H9 (cell line): Measurements from ENCODE around the gene C19orf18. TPM values are rescaled to one million over a fixed set of nuclear protein-coding genes. Genes with fewer than 3 reads are reported as not detected.

Experiments
- DNase-seq: peaks from one replicate; pipeline ENCODE4 v3.0.0-alpha.2; 2017
- H2AFZ ChIP-seq: one replicate; pipeline ENCODE4 v1.6.1; 2013; ENCODE audit warnings: mild to moderate bottlenecking, low read length, control low read depth, moderate library complexity
- H2AK5ac ChIP-seq: 2 replicates; pipeline ENCODE4 v1.6.1; 2013; ENCODE audit warnings: low read length, control low read depth, mixed read lengths; ENCODE audit not compliant: insufficient read length
- H2BK120ac ChIP-seq: one replicate; pipeline ENCODE4 v1.6.1; 2013; ENCODE audit warnings: low read depth, mild to moderate bottlenecking, low read length, control low read depth, inconsistent platforms; ENCODE audit not compliant: poor library complexity, severe bottlenecking
- H2BK12ac ChIP-seq: 2 replicates; pipeline ENCODE4 v1.6.1; 2013; ENCODE audit warnings: low read length, control low read depth, mixed read lengths, low read depth; ENCODE audit not compliant: insufficient read length
- H2BK15ac ChIP-seq: 2 replicates; pipeline ENCODE4 v1.6.1; 2013; ENCODE audit warnings: low read depth, low read length, control low read depth
- H2BK20ac ChIP-seq: one replicate; pipeline ENCODE4 v1.6.1; 2013; ENCODE audit warnings: low read depth, mild to moderate bottlenecking, low read length, control low read depth, inconsistent platforms; ENCODE audit not compliant: poor library complexity, severe bottlenecking
- H2BK5ac ChIP-seq: 2 replicates; pipeline ENCODE4 v1.6.1; 2013; ENCODE audit warnings: low read length, control low read depth, mixed read lengths; ENCODE audit not compliant: insufficient read length
- H3K14ac ChIP-seq: 2 replicates; pipeline ENCODE4 v1.6.1; 2013; ENCODE audit warnings: low read length, control low read depth; ENCODE audit not compliant: insufficient read depth
- H3K18ac ChIP-seq: 2 replicates; pipeline ENCODE4 v1.6.1; 2013; ENCODE audit warnings: low read depth, mild to moderate bottlenecking, mixed read lengths, low read length, control low read depth; ENCODE audit not compliant: insufficient read length
- H3K23ac ChIP-seq: 2 replicates; pipeline ENCODE4 v1.6.1; 2013; ENCODE audit warnings: low read length, control low read depth, mixed read lengths, low read depth; ENCODE audit not compliant: insufficient read length
- H3K23me2 ChIP-seq: 2 replicates; pipeline ENCODE4 v1.6.1; 2013; ENCODE audit warnings: low read depth, mild to moderate bottlenecking, mixed read lengths, low read length, control low read depth; ENCODE audit not compliant: insufficient read length, poor library complexity, severe bottlenecking
- H3K27ac ChIP-seq: 2 replicates; pipeline ENCODE4 v1.5.1; 2013; ENCODE audit warnings: low read length, control low read depth, mixed read lengths, low read depth; ENCODE audit not compliant: insufficient read length
- H3K27me3 ChIP-seq: 2 replicates; pipeline ENCODE4 v1.6.1; 2013; ENCODE audit warnings: low read length, control low read depth, inconsistent platforms; ENCODE audit not compliant: insufficient read depth
- H3K4ac ChIP-seq: 2 replicates; pipeline ENCODE4 v1.6.1; 2013; ENCODE audit warnings: low read depth, mild to moderate bottlenecking, control low read depth, inconsistent platforms, low read length, moderate library complexity
- H3K4me1 ChIP-seq: 2 replicates; pipeline ENCODE4 v1.6.1; 2013; ENCODE audit warnings: low read length, control low read depth, inconsistent platforms; ENCODE audit not compliant: insufficient read depth
- H3K4me2 ChIP-seq: 2 replicates; pipeline ENCODE4 v1.6.1; 2013; ENCODE audit warnings: low read length, control low read depth, mixed read lengths; ENCODE audit not compliant: insufficient read length, insufficient read depth
- H3K56ac ChIP-seq: 2 replicates; pipeline ENCODE4 v1.6.1; 2013; ENCODE audit warnings: low read depth, mild to moderate bottlenecking, mixed read lengths, low read length, control low read depth; ENCODE audit not compliant: insufficient read length
- H3K79me1 ChIP-seq: 2 replicates; pipeline ENCODE4 v1.6.1; 2013; ENCODE audit warnings: low read depth, mild to moderate bottlenecking, moderate library complexity, low read length, control low read depth, inconsistent platforms; ENCODE audit not compliant: insufficient read depth, poor library complexity, severe bottlenecking
- H3K79me2 ChIP-seq: 2 replicates; pipeline ENCODE4 v1.6.1; 2013; ENCODE audit warnings: low read length, control low read depth, inconsistent platforms; ENCODE audit not compliant: insufficient read depth
- H3K9ac ChIP-seq: 2 replicates; pipeline ENCODE4 v1.6.1; 2013; ENCODE audit warnings: low read length, control low read depth, mixed read lengths; ENCODE audit not compliant: insufficient read length; ENCODE audit errors: extremely low read depth
- H3K9me3 ChIP-seq: one replicate; pipeline ENCODE4 v1.6.1; 2013; ENCODE audit warnings: low read depth, low read length, inconsistent platforms; ENCODE audit not compliant: control insufficient read depth
- H3T11ph ChIP-seq: one replicate; pipeline ENCODE4 v1.6.1; 2013; ENCODE audit warnings: mild to moderate bottlenecking, low read length, control low read depth, inconsistent platforms
- H4K20me1 ChIP-seq: one replicate; pipeline ENCODE4 v1.6.1; 2013; ENCODE audit not compliant: control insufficient read depth, insufficient read length, insufficient read depth
- H4K5ac ChIP-seq: 2 replicates; pipeline ENCODE4 v1.6.1; 2013; ENCODE audit warnings: low read depth, mild to moderate bottlenecking, mixed read lengths, low read length, control low read depth; ENCODE audit not compliant: insufficient read length
- H4K8ac ChIP-seq: replicated peaks from 2 replicates; pipeline ENCODE4 v1.6.1; 2013; ENCODE audit warnings: low read length, control low read depth, mixed read lengths, low read depth; ENCODE audit not compliant: insufficient read length
- H4K91ac ChIP-seq: 2 replicates; pipeline ENCODE4 v1.6.1; 2013; ENCODE audit warnings: low read depth, mild to moderate bottlenecking, moderate library complexity, mixed read lengths, low read length, control low read depth; ENCODE audit not compliant: insufficient read length
- H3K27ac Mint-ChIP-seq, 3 experiments: 2 replicates in 2 of 3; 3 replicates in 1 of 3; pipeline ENCODE4 v1.8.0; 2020 to 2021; ENCODE audit warnings: mixed read lengths in 3 of 3, mild to moderate bottlenecking in 1 of 3, moderate library complexity in 1 of 3
- H3K27me3 Mint-ChIP-seq: 2 replicates; pipeline ENCODE4 v1.8.0; 2021; ENCODE audit warnings: low read depth, mild to moderate bottlenecking, moderate library complexity, mixed read lengths
- H3K36me3 Mint-ChIP-seq, 3 experiments: 2 replicates in 2 of 3; 3 replicates in 1 of 3; pipeline ENCODE4 v1.8.0; 2020 to 2021; ENCODE audit warnings: low read depth in 3 of 3, mixed read lengths in 3 of 3; ENCODE audit not compliant: insufficient read depth in 1 of 3
- H3K4me1 Mint-ChIP-seq, 2 experiments: 2 replicates each; pipeline ENCODE4 v1.8.0; 2020; ENCODE audit warnings: mixed read lengths in 2 of 2
- H3K4me3 Mint-ChIP-seq, 2 experiments: 2 replicates in 1 of 2; 3 replicates in 1 of 2; pipeline ENCODE4 v1.8.0; 2020 to 2021; ENCODE audit warnings: mild to moderate bottlenecking in 2 of 2, mixed read lengths in 2 of 2, moderate library complexity in 1 of 2
- H3K9me3 Mint-ChIP-seq, 2 experiments: 2 replicates in 1 of 2; 3 replicates in 1 of 2; pipeline ENCODE4 v1.8.0; 2020; ENCODE audit warnings: mild to moderate bottlenecking in 2 of 2, mixed read lengths in 2 of 2, moderate library complexity in 1 of 2
- WGBS: extraction: QIAGEN DNeasy Blood & Tissue Kit; methylation state at CpG from one replicate; pipeline ENCODE4 v1.1.7; 2013; ENCODE audit warnings: missing lambda C conversion rate, low lambda C conversion rate, mixed read lengths; ENCODE audit not compliant: insufficient read length; ENCODE audit errors: extremely low coverage; 5-methylcytosine and 5-hydroxymethylcytosine counted together
- total RNA-seq: library from RNA; stranded (reverse); gene quantifications from 2 replicates; pipeline ENCODE4 v1.2.1, GENCODE V29; 2021
- TF ChIP-seq, protein P1 (sequence below): fragments of 200-600 bp; sonication (generic); conservative IDR thresholded peaks from 3 replicates; pipeline ENCODE4 v1.8.0; 2021; ENCODE audit warnings: antibody characterized with exemption, mild to moderate bottlenecking

C19orf18 gene
- total RNA-seq, 1 experiment from 2014 or later, result 0.26 TPM

- no peak overlapping the region for H2BK15ac ChIP-seq
- no peak overlapping the region for H3K4me3 Mint-ChIP-seq
- H4K8ac ChIP-seq, result no peak overlapping the region
- H3K18ac ChIP-seq, result no peak overlapping the region
- no peaks in the 10 kb centered on the region for H3K23me2 ChIP-seq
- no peak overlapping the region for H4K5ac ChIP-seq
- peaks cover 7 to 11% (median 8%) of the 10 kb centered on the region in 3 experiments; a peak in 6 of 7 replicates for H3K36me3 Mint-ChIP-seq
- no peak overlapping the region for H3K9ac ChIP-seq
- H3K4me1 Mint-ChIP-seq, result no peaks in the 10 kb centered on the region
- H3K79me2 ChIP-seq, result no peaks in the 10 kb centered on the region
- H2AK5ac ChIP-seq, result no peak overlapping the region
- no peak overlapping the region for H3T11ph ChIP-seq
- no peaks in the 10 kb centered on the region for H3K79me1 ChIP-seq
- TF ChIP-seq, protein P1, sequence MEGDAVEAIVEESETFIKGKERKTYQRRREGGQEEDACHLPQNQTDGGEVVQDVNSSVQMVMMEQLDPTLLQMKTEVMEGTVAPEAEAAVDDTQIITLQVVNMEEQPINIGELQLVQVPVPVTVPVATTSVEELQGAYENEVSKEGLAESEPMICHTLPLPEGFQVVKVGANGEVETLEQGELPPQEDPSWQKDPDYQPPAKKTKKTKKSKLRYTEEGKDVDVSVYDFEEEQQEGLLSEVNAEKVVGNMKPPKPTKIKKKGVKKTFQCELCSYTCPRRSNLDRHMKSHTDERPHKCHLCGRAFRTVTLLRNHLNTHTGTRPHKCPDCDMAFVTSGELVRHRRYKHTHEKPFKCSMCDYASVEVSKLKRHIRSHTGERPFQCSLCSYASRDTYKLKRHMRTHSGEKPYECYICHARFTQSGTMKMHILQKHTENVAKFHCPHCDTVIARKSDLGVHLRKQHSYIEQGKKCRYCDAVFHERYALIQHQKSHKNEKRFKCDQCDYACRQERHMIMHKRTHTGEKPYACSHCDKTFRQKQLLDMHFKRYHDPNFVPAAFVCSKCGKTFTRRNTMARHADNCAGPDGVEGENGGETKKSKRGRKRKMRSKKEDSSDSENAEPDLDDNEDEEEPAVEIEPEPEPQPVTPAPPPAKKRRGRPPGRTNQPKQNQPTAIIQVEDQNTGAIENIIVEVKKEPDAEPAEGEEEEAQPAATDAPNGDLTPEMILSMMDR, result no peak
- H3K9me3 ChIP-seq, result no peaks in the 10 kb centered on the region
- no peak overlapping the region for H2BK5ac ChIP-seq
- no peak overlapping the region for H3K27ac ChIP-seq
- H3K56ac ChIP-seq, result no peak overlapping the region
- H3K27me3 ChIP-seq, result no peaks in the 10 kb centered on the region
- H2BK20ac ChIP-seq, result no peak overlapping the region
- H3K9me3 Mint-ChIP-seq, result peaks cover 68 to 69% of the 10 kb centered on the region in 2 experiments
- no peak overlapping the region for H3K14ac ChIP-seq
- H3K27ac Mint-ChIP-seq, result no peak overlapping the region
- no peak overlapping the region for H4K91ac ChIP-seq
- H2AFZ ChIP-seq, result no peak overlapping the region
- H2BK12ac ChIP-seq, result no peak overlapping the region
- no peak overlapping the region for H2BK120ac ChIP-seq
- no peak for DNase-seq
- H3K23ac ChIP-seq, result no peak overlapping the region
- whole genome bisulfite sequencing, result no CpG with 5 or more reads among the region's 7 CpGs
- H4K20me1 ChIP-seq, result no peaks in the 10 kb centered on the region
- no peaks in the 10 kb centered on the region for H3K4me1 ChIP-seq
- H3K4ac ChIP-seq, result no peak overlapping the region
- no peak overlapping the region for H3K4me2 ChIP-seq
- H3K27me3 Mint-ChIP-seq, result peaks cover 12% of the 10 kb centered on the region
Measured at GRCh38 chr19:58020129-58020528, 45.8 kb upstream of the C19orf18 start.
